ENCODE results near the gene URAD.

DNA sequence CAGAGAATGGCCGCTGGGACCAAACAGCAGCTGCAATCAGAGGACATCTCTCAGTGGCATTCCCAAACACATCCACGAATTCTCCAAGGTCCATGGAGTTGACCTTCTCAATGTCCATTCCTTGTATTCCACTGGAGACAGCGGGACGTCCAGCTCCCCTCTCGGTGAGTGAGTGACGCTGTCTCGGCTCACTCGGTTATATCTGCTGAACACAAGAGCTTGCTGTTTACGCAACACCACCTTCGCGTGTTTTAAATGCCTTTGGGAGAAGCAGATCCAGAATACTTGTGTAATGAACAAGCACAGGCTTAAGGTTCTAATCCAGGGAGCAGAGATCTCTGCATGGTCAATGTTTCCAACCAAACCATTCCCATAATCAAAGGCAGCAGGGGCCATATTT is at the start of gene URAD:
- TF ChIP-seq POLR2A (IDR thresholded peaks at IDR 0.05) (no peak), CTCF (IDR thresholded peaks at IDR 0.05) (no peak)
